ENCODE results near the gene TEKT1. TPM values are rescaled to one million over a fixed set of nuclear protein-coding genes. Genes with fewer than 3 reads are reported as not detected.

Gene TEKT1
- total RNA-seq, 1 experiment from 2014 or later = not detected

DNA sequence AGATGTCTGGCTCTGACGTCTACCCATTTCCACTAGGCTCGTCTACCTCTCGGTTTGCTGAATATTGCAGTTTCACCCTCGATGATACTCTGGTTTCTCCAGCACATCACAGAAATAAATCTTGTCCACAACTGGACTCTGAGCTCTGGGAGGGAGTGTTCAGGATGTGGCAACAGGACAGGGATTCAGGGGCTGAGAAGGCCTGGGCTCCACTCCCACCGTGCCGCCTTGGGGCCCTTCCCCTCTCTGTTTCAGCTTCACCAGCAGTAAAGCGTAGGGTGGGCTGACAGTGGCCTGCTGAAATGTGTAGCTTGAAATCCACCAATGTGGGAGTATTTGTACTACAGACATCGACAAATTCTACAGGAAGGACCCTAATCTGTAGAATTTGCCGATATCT is 20.0 kb downstream of the TEKT1 start:
- WGBS (ENCODE audit: extremely low coverage, insufficient read length, low lambda C conversion rate) = no CpG with 5 or more reads among the region's 9 CpGs
- no peak overlapping the region for H4K91ac ChIP-seq (ENCODE audit: insufficient read length, low read depth, low read length)
- no peak overlapping the region for H3T11ph ChIP-seq (ENCODE audit: low read length)
- no peak overlapping the region for H2BK5ac ChIP-seq (ENCODE audit: insufficient read length, low read length)
- no peak overlapping the region for H3K27ac ChIP-seq (ENCODE audit: insufficient read length, low read depth, low read length)
- no peaks in the 10 kb centered on the region for H3K79me2 ChIP-seq (ENCODE audit: insufficient read depth, low read length)
- no peak overlapping the region for H2BK15ac ChIP-seq (ENCODE audit: low read depth, low read length)
- no peak for DNase-seq
- H3K27me3 Mint-ChIP-seq (ENCODE audit: low read depth) = peaks cover 19% of the 10 kb centered on the region
- H4K20me1 ChIP-seq (ENCODE audit: control insufficient read depth, insufficient read depth, insufficient read length) = no peaks in the 10 kb centered on the region
- no peak overlapping the region for H2BK20ac ChIP-seq (ENCODE audit: low read depth, low read length, poor library complexity, severe bottlenecking)
- no peak overlapping the region for H3K9ac ChIP-seq (ENCODE audit: extremely low read depth, insufficient read length, low read length)
- H3K4ac ChIP-seq (ENCODE audit: low read depth, low read length) = no peak overlapping the region
- H3K27me3 ChIP-seq (ENCODE audit: insufficient read depth, low read length) = no peaks in the 10 kb centered on the region
- no peak overlapping the region for H3K4me3 Mint-ChIP-seq
- H3K36me3 Mint-ChIP-seq (ENCODE audit: insufficient read depth in 1 of 3, low read depth in 3 of 3) = peaks cover 0 to 2% (median 0%) of the 10 kb centered on the region in 3 experiments; a peak in 1 of 7 replicates
- H3K4me1 Mint-ChIP-seq = no peaks in the 10 kb centered on the region
- no peak for TF ChIP-seq CTCF (conservative IDR thresholded peaks at IDR 0.05)
- H4K5ac ChIP-seq (ENCODE audit: insufficient read length, low read depth, low read length) = no peak overlapping the region
- H2AK5ac ChIP-seq (ENCODE audit: insufficient read length, low read length) = no peak overlapping the region
- H3K9me3 ChIP-seq (ENCODE audit: control insufficient read depth, low read depth, low read length) = no peaks in the 10 kb centered on the region
- no peak overlapping the region for H2BK12ac ChIP-seq (ENCODE audit: insufficient read length, low read depth, low read length)
- H3K23ac ChIP-seq (ENCODE audit: insufficient read length, low read depth, low read length) = no peak overlapping the region
- H3K79me1 ChIP-seq (ENCODE audit: insufficient read depth, low read depth, low read length, poor library complexity, severe bottlenecking) = no peaks in the 10 kb centered on the region
- no peak overlapping the region; the same call in 1 of the 2 replicates for H3K14ac ChIP-seq (ENCODE audit: insufficient read depth, low read length)
- no peak overlapping the region for H3K18ac ChIP-seq (ENCODE audit: insufficient read length, low read depth, low read length)
- no peak overlapping the region for H2BK120ac ChIP-seq (ENCODE audit: low read depth, low read length, poor library complexity, severe bottlenecking)
- H3K27ac Mint-ChIP-seq = no peak overlapping the region
- H3K23me2 ChIP-seq (ENCODE audit: insufficient read length, low read depth, low read length, poor library complexity, severe bottlenecking) = no peaks in the 10 kb centered on the region
- no peak overlapping the region for H2AFZ ChIP-seq (ENCODE audit: low read length)
- no peak overlapping the region for H3K4me2 ChIP-seq (ENCODE audit: insufficient read depth, insufficient read length, low read length)
- no peak overlapping the region for H3K56ac ChIP-seq (ENCODE audit: insufficient read length, low read depth, low read length)
- H4K8ac ChIP-seq (replicated peaks; ENCODE audit: insufficient read length, low read depth, low read length) = no peak overlapping the region
- peaks cover 8 to 26% of the 10 kb centered on the region in 2 experiments for H3K9me3 Mint-ChIP-seq
- H3K4me1 ChIP-seq (ENCODE audit: insufficient read depth, low read length) = no peaks in the 10 kb centered on the region
